Psoas muscle (tissue), 8 donors: ENCODE data around the gene ATP5ME. TPM values are rescaled to one million over a fixed set of nuclear protein-coding genes. Genes with fewer than 3 reads are reported as not detected.
"Not testable (repeated sequence)": the region's sequence is repeated elsewhere in the genome, so short reads cannot be mapped to it uniquely, and the experiment has no call there.

ENCODE experiments used
- ATAC-seq, 4 donors: fragments of 200-7000 bp; cut with Tn5 transposase; one replicate each; pipeline ENCODE4 v1.9.1; 2020; ENCODE audit warnings: moderate library complexity in 3 of 4, mild to moderate bottlenecking in 2 of 4
- DNase-seq, 2 donors: peaks; one replicate each; pipeline ENCODE4 v3.0.0-alpha.2; 2020
- H3K27ac ChIP-seq: fragments of 200-600 bp; one replicate; pipeline ENCODE4 v1.8.0; 2022
- H3K27me3 ChIP-seq, 3 donors: fragments of 200-600 bp in 1 of 3; one replicate each; pipeline versions ENCODE4 v1.6.1 to v1.8.0; 2013 to 2022; ENCODE audit warnings: low read length in 2 of 3, mild to moderate bottlenecking in 2 of 3, moderate library complexity in 1 of 3; ENCODE audit not compliant: insufficient read depth in 3 of 3
- H3K36me3 ChIP-seq, 2 donors: fragments of 200-600 bp in 1 of 2; one replicate each; pipeline versions ENCODE4 v1.6.1 to v1.8.0; 2013 to 2022; ENCODE audit warnings: low read depth in 1 of 2, mild to moderate bottlenecking in 1 of 2, moderate library complexity in 1 of 2; ENCODE audit not compliant: insufficient read depth in 1 of 2
- H3K4me1 ChIP-seq: fragments of 200-600 bp; one replicate; pipeline ENCODE4 v1.8.0; 2022
- H3K4me3 ChIP-seq: fragments of 200-600 bp; one replicate; pipeline ENCODE4 v1.8.0; 2022; ENCODE audit warnings: mild to moderate bottlenecking
- H3K9me3 ChIP-seq: fragments of 200-600 bp; one replicate; pipeline ENCODE4 v1.8.0; 2022
- WGBS, 3 donors: extraction: QIAGEN DNeasy Blood & Tissue Kit; methylation state at CpG; one replicate each; pipeline versions ENCODE4 v1.1.6 to v1.1.7; 2013; 5-methylcytosine and 5-hydroxymethylcytosine counted together
- intact Hi-C, 2 donors: fragments of 100-400 bp; cut with DNase I; formaldehyde crosslinking; loops; one replicate each; pipeline versions ENCODE4 v1.11.0 to v1.14.2; 2022
- polyA plus RNA-seq, 3 donors: library from polyadenylated mRNA; stranded (reverse); fragments of 200-250 nt; gene quantifications; one replicate each; pipeline ENCODE4 v1.2.3, GENCODE V29; 2013
- total RNA-seq, 4 donors: library from RNA; stranded (reverse); fragmentation: NEBNext Ultra II Directional in 2 of 4; extraction: Animal tissue kit (Norgen Biotek cat#: 25700) in 2 of 4; gene quantifications; one replicate each; pipeline versions ENCODE4 v1.2.1 to v1.2.4, GENCODE V29; 2021 to 2023
- TF ChIP-seq, protein P1 (sequence below): fragments of 200-600 bp; IDR thresholded peaks from one replicate; pipeline ENCODE4 v1.8.0; 2022; ENCODE audit warnings: antibody characterized with exemption
- donor health status: healthy with polysubstance abuse.
- donor health status: DM: no; HTN: no; CAD: no; lungs with moderate emphysema.
- donor health status: Bipolar disorder and iron deficiency.
- donor health status: healthy.
- donor health status: DM: yes; HTN: yes; CAD: no.
- donor health status: DM: no; HTN: no; CAD: no.
- donor health status: DM: no; HTN: no; CAD: no.
- donor health status: DM: yes; HTN: yes; CAD: no.

ATP5ME gene
- total and polyA plus RNA-seq, 7 donors: 358 to 712 (median 470) TPM

DNA sequence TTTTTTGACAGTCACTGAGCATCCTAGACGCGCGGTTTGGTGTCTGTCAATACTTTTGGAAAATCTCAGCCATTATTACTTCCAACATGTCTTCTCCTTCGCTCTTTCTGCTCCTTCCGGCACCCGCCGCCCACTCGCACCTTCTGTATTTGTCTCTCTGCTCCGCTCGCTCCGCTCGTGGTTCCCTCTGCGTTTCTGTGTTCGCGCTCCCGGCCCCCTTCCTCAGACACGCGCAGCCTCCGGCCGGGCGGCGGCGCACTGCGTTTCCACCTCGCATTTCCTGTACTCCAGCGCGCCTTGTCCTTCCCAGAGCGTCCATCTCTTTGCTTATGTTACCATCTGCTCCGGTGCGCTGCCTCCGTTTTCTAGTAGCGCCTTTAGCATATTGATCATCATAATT is 27.6 kb downstream of the ATP5ME start:
- intact Hi-C loops: no loop called here
- Histone ChIP-seq H3K27me3 (peaks cover 0 to 38% (median 13%) of the 10 kb centered on the region in 3 donors), H3K9me3 (no peaks in the 10 kb centered on the region), H3K27ac (no peak overlapping the region), H3K4me1 (no peaks in the 10 kb centered on the region), H3K4me3 (no peak overlapping the region), H3K36me3 (no peaks in the 10 kb centered on the region)
- ATAC-seq (no peak), DNase-seq (peak in 1 of 2 donors; percentile 36)
- whole genome bisulfite sequencing, 3 donors: 69 to 85% (median 76%) methylated on average over 32 of the region's 32 CpGs
- TF ChIP-seq, protein P1, sequence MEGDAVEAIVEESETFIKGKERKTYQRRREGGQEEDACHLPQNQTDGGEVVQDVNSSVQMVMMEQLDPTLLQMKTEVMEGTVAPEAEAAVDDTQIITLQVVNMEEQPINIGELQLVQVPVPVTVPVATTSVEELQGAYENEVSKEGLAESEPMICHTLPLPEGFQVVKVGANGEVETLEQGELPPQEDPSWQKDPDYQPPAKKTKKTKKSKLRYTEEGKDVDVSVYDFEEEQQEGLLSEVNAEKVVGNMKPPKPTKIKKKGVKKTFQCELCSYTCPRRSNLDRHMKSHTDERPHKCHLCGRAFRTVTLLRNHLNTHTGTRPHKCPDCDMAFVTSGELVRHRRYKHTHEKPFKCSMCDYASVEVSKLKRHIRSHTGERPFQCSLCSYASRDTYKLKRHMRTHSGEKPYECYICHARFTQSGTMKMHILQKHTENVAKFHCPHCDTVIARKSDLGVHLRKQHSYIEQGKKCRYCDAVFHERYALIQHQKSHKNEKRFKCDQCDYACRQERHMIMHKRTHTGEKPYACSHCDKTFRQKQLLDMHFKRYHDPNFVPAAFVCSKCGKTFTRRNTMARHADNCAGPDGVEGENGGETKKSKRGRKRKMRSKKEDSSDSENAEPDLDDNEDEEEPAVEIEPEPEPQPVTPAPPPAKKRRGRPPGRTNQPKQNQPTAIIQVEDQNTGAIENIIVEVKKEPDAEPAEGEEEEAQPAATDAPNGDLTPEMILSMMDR: no peak

DNA sequence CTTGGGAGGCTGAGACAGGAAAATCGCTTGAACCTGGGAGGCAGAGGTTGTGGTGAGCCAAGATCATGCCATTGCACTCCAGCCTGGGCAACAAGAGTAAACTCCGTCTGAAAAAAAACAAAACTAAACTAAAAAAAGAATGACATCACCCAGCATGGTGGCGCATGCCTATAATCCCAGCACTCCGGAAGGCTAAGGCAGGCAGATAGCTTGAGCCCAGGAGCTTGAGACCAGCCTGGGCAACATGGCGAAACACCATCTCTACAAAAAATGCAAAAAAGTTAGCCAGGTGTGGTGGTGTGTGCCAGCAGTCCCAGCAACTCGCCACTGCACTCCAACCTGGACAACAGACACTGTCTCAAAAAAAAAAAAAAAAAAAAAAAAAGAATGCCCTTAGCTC is 31.7 kb downstream of the ATP5ME start:
- H3K9me3 ChIP-seq, H3K36me3 ChIP-seq, H3K27ac ChIP-seq, H3K4me1 ChIP-seq, intact Hi-C loops, H3K4me3 ChIP-seq, ATAC-seq: not testable (repeated sequence)
- H3K27me3 ChIP-seq: peaks cover 0 to 31% (median 3%) of the 10 kb centered on the region in 3 donors
- 81 to 86% (median 85%) methylated on average over 6 of the region's 6 CpGs for WGBS, 3 donors
- DNase-seq: peak in 1 of 2 donors; percentile 8

DNA sequence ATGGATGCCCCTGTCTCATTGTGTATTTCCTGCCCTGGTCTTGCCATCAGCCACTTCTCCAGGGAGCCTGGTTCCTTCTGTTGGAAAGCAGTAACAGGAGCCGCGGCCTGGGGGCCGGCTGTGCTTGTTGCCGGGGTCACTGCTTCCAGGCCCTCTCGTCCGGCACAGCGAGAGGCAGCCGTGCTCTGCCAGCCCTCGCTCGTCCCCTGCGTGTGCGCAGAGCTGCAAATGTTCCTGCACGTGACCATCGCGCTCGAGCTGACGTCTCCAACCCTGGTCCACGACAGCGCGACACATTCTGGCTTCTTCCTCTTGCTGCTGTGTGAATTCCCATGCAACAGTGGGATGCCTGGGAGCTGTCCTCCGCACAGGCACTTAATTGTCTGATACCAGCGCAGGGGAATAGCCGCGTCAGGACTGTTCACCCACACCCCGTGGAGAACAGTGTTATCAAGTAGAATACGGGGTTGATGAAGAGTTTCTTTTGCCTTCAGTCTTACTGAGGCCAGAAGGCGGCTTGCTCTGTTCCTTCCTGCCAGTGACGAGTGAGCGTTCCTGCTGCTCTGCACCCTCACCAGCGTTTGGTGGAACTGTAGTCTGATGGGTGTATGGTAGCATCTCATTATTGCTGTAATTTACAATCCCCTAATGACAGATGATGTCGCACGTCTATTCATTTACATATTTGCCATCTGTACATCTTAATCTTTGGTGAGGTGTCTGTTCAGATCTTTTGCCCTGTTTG is 36.4 kb downstream of the ATP5ME start:
- ATAC-seq (no peak), DNase-seq (no peak)
- H3K36me3 ChIP-seq: no peaks in the 10 kb centered on the region
- no peak overlapping the region for H3K27ac ChIP-seq
- H3K9me3 ChIP-seq: no peaks in the 10 kb centered on the region
- H3K4me3 ChIP-seq: no peak overlapping the region
- TF ChIP-seq, protein P1: no peak
- H3K27me3 ChIP-seq: peaks cover 0 to 29% (median 3%) of the 10 kb centered on the region in 3 donors
- WGBS, 3 donors: 47 to 48% (median 47%) methylated on average over 32 of the region's 32 CpGs
- intact Hi-C loops: no loop called here
- H3K4me1 ChIP-seq: no peaks in the 10 kb centered on the region

DNA sequence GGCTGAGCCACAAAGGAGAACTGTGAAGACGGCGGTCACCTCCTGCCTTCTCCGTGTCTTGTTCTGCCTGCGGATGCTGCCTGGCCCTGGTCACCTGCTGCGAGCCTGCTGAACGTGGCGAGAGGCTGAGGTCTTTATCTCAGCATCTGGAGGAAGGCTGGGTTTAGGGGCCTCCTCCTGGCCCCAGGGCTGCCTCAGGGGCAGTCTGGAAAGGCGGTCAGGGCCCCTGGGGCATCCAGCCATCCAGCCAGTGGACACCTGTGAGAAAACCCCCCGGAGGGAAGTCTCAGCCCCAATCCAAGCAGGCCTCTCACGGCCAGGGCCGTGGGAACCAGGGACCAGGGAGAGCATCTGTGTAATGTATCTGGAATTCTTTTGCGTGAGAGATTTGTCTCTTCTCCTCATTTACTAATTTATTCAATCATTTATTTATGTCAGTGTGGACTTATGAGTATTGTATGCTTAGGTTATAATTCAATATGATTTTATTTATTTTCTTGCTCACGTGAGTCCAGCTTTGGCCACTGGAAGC is 37.4 kb downstream of the ATP5ME start:
- intact Hi-C loops: no loop called here
- H3K4me1 ChIP-seq: no peaks in the 10 kb centered on the region
- ATAC-seq (no peak), DNase-seq (peak in 1 of 2 donors; percentile 36)
- no peak overlapping the region for H3K4me3 ChIP-seq
- TF ChIP-seq, protein P1: no peak
- peaks cover 0 to 29% (median 3%) of the 10 kb centered on the region in 3 donors for H3K27me3 ChIP-seq
- no peaks in the 10 kb centered on the region for H3K9me3 ChIP-seq
- 65 to 77% (median 68%) methylated on average over 13 of the region's 13 CpGs for WGBS, 3 donors
- no peak overlapping the region for H3K27ac ChIP-seq
- H3K36me3 ChIP-seq: no peaks in the 10 kb centered on the region

DNA sequence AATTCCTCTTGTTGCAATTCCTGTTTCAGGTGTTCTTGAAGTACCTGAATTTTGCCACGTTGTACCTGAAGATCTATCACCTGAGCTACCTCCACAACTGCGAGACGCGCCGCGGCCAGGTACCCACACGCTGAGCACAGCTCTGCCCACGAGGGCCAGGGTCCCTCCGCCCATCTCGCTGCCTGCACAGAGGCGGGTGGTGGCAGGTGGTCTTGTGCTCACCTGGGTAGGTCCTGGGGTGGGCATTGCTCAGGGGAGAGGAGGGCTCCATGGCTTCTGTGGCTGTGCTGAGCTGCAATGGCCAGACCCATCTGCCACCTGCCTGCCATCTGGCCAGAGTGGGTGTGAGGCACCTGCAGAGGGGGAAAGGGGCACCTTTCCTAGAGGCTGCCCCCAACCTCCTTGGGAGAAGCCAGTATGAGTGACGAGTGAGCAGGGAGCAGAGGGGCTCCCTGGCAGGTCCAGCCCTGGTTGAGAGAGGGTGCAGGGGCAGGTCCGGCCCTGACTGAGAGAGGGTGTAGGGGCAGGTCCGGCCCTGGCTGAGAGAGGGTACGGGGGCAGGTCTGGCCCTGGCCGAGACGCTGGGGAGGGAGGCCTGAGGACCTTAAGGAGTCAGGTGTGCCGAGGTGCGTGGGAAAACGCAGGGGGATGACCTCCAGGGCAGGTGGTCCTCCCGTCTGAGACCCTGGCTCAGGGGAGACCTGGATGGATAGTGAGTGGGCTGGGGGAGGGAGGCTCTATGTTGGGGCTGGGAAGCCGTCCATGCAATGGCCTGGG is 38.0 kb downstream of the ATP5ME start:
- ATAC-seq: no peak
- WGBS, 3 donors: 84 to 90% (median 89%) methylated on average over 22 of the region's 22 CpGs
- H3K9me3 ChIP-seq: no peaks in the 10 kb centered on the region
- H3K4me1 ChIP-seq: no peaks in the 10 kb centered on the region
- DNase-seq: peak in 1 of 2 donors; percentile 8
- H3K27ac ChIP-seq: no peak overlapping the region
- no peaks in the 10 kb centered on the region for H3K36me3 ChIP-seq
- H3K27me3 ChIP-seq: peaks cover 0 to 29% (median 6%) of the 10 kb centered on the region in 3 donors
- H3K4me3 ChIP-seq: no peak overlapping the region
- intact Hi-C loops: no loop called here
- TF ChIP-seq, protein P1: no peak

DNA sequence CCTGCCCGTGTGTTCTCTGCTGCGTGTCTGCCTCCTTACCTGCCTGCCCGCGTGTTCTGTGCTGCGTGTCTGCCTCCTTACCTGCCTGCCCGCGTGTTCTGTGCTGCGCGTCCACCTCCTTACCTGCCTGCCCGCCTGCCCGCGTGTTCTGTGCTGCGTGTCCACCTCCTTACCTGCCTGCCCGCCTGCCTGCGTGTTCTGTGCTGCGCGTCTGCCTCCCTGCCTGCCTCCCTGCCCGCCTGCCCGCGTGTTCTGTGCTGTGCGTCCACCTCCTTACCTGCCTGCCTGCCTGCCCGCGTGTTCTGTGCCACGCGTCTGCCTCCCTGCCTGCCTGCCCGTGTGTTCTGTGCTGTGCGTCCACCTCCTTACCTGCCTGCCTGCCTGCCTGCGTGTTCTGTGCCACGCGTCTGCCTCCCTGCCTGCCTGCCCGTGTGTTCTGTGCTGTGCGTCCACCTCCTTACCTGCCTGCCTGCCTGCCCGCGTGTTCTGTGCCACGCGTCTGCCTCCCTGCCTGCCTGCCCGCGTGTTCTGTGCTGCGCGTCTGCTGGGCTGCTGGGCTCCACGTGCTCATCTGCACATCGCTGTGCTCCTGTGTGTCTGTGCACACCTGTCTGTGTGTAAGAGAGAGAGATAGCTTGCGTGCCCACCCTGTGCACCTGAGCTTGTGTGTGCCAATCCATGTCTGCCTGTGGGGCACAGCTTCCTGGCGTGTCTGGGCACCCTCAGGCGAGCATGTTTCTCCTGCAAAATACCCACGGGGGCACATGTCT is 38.8 kb downstream of the ATP5ME start:
- H3K4me3 ChIP-seq, intact Hi-C loops, H3K4me1 ChIP-seq, H3K36me3 ChIP-seq, H3K9me3 ChIP-seq, H3K27ac ChIP-seq, ATAC-seq: not testable (repeated sequence)
- peak in 1 of 2 donors; percentile 15 for DNase-seq
- peaks cover 0 to 29% (median 6%) of the 10 kb centered on the region in 3 donors for H3K27me3 ChIP-seq
- 92 to 94% (median 92%) methylated on average over 39 to 46 of the region's 46 CpGs for WGBS, 3 donors
